Epidermal melanocyte (primary cell): ENCODE results near the gene ANKRD44.

Experiments
- DNase-seq: peaks from one replicate; pipeline ENCODE4 v3.0.0; 2011; ENCODE audit warnings: low spot score; ENCODE audit not compliant: insufficient read length

ANKRD44 gene

GRCh38 chr2:197239434-197239833 lies 71.1 kb downstream of the ANKRD44 start:
- no peak for DNase-seq

GRCh38 chr2:197238043-197238365 lies 72.6 kb downstream of the ANKRD44 start:
- DNase-seq: no peak

GRCh38 chr2:197237291-197238042 lies 73.1 kb downstream of the ANKRD44 start:
- DNase-seq: no peak

- DNase-seq: peak; percentile 36
Observed at GRCh38 chr2:197236816-197237215, 73.8 kb downstream of the ANKRD44 start.

- no peak for DNase-seq
Observed at GRCh38 chr2:197236159-197236558, 74.4 kb downstream of the ANKRD44 start.

GRCh38 chr2:197235711-197236110 lies 74.9 kb downstream of the ANKRD44 start:
- no peak for DNase-seq

GRCh38 chr2:197234671-197235191 lies 75.8 kb downstream of the ANKRD44 start:
- no peak for DNase-seq

- no peak for DNase-seq
Observed at GRCh38 chr2:197233473-197233872, 77.1 kb downstream of the ANKRD44 start.

GRCh38 chr2:197232010-197232409 lies 78.6 kb downstream of the ANKRD44 start:
- DNase-seq: no peak

- no peak for DNase-seq
Observed at GRCh38 chr2:197229509-197230443, 80.8 kb downstream of the ANKRD44 start.

GRCh38 chr2:197223451-197223850 lies 87.1 kb downstream of the ANKRD44 start:
- DNase-seq: no peak

GRCh38 chr2:197219636-197220035 lies 90.9 kb downstream of the ANKRD44 start:
- no peak for DNase-seq

GRCh38 chr2:197217541-197217940 lies 93.0 kb downstream of the ANKRD44 start:
- DNase-seq: no peak

- no peak for DNase-seq
Observed at GRCh38 chr2:197216361-197216979, 94.1 kb downstream of the ANKRD44 start.

- DNase-seq: no peak
Observed at GRCh38 chr2:197215748-197216360, 94.7 kb downstream of the ANKRD44 start.

- DNase-seq: no peak
Observed at GRCh38 chr2:197212344-197213262, 98.0 kb downstream of the ANKRD44 start.

- DNase-seq: no peak
Observed at GRCh38 chr2:197211881-197212342, 98.7 kb downstream of the ANKRD44 start.

GRCh38 chr2:197210430-197210829 lies 100.2 kb downstream of the ANKRD44 start:
- DNase-seq: no peak

- DNase-seq: no peak
Observed at GRCh38 chr2:197209742-197210408, 100.7 kb downstream of the ANKRD44 start.

GRCh38 chr2:197209246-197209645 lies 101.3 kb downstream of the ANKRD44 start:
- no peak for DNase-seq
